GDM1 (cell line): Measurements from ENCODE around the gene CADM2.
"Not testable (repeated sequence)": the region's sequence is repeated elsewhere in the genome, so short reads cannot be mapped to it uniquely, and the experiment has no call there.

Source experiments
- DNase-seq: peaks from one replicate; lab custom pipeline; 2025; lab: John Stamatoyannopoulos, UW

Gene CADM2

GRCh38 chr3:85481411-85482212, 522.8 kb downstream of the CADM2 start:
- no peak for DNase-seq

DNA sequence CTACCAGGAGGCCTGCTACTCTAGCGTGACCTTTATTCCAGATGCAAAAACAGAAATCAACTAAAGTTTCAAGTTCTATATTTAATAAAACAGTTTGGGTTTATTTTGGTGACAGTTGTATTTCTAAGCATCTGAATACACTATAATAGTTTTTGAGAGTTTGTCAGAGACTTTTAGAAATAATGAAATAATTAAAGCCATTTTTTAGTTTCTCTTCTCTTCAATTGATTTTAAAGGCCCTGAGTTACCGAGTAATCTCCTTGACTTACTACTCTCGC, 523.4 kb downstream of the CADM2 start:
- DNase-seq = no peak

GRCh38 chr3:85483986-85484385, 525.2 kb downstream of the CADM2 start:
- no peak for DNase-seq

DNA sequence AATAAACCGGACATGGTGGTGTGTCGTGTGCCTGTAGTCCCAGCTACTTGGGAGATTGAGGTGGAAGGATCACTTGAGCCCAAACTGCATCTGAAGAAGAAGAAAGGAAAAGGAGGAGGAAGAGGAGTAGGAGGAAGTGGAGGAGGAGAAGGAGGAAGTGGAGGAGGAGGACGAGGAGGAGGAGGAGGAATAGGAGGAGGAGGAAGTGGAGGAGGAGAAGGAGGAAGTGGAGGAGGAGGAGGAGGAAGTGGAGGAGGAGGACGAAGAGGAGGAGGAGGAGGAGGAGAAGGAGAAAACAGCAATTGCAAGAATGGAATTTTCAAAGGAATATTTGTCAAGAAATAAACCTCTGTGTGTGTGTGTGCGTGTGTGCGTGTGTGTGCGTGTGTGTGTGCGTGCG, 528.6 kb downstream of the CADM2 start:
- DNase-seq = no peak

DNA sequence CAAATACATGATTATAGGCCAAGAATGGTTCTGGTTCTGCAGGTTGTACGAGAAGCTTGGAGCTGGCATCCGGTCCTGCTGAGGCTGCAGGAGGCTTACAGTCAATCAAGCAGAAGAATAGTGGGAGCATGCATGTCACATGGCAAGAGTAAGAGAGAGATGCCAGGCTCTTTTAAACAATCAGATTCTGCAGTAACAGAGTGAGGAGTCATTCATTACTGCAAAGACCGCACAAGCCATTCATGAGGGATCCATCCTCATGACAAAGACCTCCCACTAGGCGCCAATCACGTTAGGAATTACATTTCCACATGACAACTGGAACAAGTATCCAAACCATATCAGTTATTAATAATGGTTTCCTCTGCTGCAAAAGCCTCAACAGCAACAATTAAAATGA, 536.8 kb downstream of the CADM2 start:
- DNase-seq = no peak

GRCh38 chr3:85498177-85498576, 539.4 kb downstream of the CADM2 start:
- no peak for DNase-seq

DNA sequence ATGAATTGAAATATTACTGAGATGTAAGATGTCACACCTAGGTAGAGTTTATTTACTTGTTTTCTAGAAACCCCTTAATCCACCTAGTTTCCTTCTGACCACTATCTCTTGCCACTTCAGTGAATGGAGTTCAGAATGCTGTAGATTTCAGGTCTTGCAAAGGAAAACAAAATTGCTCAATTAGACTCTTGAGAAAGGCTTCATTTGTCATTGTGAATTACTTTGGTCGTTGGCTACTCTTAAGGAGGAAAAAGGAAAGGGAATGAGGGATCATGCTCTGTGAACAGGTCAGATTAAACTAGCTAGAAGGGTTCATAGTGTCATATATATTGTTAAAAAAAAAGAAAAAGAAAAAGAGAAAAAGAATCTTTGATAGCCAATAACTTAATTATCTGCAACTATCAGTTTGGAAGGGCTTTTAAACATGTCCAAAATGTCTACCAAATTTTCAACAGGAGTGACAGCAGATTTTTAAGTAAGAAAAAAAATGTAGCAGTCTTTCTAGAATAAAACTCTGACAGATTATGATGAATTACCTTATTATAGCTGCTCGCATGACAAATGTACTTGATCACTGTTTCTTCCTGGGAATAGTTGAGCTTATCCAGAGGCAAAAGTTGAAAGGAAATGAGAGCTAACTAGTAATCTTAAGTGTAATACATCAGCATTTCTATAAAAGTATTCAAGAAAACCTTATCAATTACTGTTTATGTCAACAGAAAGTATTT, 543.5 kb downstream of the CADM2 start:
- DNase-seq = no peak

DNA sequence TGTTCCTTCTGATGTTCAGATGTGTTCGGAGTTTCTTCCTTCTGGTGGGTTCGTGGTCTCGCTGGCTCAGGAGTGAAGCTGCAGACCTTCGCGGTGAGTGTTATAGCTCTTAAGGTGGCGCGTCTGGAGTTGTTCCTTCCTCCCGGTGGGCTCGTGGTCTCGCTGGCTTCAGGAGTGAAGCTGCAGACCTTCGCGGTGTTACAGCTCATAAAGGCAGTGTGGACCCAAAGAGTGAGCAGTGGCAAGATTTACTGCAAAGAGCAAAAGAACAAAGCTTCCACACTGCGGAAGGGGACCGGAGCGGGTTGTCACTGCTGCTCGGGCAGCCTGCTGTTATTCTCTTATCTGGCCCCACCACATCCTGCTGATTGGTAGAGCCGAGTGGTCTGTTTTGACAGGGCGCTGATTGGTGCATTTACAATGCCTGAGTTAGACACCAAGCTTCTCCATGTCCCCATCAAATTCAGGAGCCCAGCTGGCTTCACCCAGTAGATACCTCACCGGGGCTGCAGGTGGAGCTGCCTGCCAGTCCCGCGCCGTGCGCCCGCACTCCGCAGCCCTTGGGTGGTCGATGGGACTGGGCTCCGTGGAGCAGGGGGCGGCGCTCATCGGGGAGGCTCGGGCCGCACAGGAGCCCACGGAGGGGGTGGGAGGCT, 545.5 kb downstream of the CADM2 start:
- not testable (repeated sequence) for DNase-seq

DNA sequence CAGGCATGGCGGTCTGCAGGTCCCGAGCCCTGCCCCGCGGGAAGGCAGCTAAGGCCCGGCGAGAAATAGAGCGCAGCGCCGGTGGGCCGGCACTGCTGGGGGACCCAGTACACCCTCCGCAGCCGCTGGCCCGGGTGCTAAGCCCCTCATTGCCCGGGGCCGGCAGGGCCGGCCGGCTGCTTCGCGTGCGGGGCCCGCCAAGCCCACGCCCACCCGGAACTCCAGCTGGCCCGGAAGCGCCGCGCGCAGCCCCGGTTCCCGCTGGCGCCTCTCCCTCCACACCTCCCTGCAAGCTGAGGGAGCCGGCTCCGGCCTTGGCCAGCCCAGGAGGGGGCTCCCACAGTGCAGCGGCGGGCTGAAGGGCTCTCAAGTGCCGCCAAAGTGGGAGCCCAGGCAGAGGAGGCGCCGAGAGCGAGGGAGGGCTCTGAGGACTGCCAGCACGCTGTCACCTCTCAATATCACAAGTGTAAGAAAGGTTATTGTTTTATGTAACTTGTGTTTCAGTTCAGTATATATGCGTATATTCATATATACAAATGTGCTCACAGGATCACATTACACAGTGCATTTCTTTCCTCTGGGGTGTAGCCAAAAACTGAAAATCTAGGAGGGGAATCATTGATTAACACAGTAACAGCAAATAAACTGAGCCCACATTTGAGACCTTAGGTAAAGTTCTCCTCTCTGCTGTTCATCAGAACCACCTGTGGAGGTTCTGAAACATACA, 546.2 kb downstream of the CADM2 start:
- DNase-seq = not testable (repeated sequence)

DNA sequence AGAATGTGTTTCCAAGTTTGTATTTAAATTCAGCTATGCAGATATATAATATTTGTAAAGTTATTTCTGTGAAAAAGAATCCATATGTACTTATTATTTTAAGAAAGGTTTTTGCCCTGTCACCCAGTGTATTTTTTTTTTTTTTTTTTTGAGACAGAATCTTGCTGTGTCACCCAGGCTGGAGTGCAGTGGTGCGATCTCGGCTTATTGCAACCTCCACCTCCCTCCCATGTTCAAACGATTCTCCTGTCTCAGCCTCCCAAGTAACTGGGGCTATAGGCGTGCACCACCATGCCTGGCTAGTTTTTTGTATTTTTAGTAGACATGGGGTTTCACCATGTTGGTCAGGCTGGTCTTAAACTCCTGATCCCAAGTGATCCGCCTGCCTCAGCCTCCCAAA, 548.3 kb downstream of the CADM2 start:
- DNase-seq = not testable (repeated sequence)

DNA sequence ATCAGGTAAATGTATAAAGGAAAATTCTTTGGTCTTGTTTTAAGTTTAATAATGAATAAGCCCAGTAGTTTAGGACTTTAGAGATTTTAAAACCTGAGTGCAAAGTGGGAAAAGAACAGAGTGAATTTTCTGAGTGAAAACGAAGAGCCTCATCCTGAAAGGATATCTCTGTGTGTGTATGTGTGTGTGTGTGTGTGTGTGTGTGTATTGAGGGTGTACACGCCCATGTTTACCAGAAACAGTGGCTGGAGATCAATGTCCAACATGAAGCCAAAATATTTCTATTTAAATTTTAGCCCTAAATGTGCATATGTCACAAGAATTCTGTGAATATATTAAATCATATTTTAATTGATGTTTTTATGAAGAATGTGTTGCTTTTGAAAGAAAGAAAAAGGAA, 549.9 kb downstream of the CADM2 start:
- DNase-seq = no peak

GRCh38 chr3:85516146-85516545, 557.4 kb downstream of the CADM2 start:
- no peak for DNase-seq

DNA sequence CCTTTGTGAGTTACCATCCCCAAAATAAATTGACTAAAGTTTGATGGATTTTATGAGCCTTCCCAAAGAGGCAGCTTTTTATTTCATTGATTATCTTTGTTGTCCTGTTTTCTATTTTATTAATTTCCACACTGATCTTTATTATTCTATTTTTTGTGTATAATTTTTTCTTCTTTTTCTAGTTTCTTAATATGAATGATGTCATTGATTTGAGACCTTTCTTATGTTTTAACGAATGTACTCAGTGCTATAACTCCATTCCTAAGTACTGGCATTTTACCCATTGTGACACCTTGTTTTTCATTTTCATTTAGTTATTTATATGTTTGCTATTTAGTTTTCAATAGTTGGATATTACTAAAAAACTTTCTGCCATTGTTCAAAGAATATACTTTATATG, 565.3 kb downstream of the CADM2 start:
- DNase-seq = no peak

DNA sequence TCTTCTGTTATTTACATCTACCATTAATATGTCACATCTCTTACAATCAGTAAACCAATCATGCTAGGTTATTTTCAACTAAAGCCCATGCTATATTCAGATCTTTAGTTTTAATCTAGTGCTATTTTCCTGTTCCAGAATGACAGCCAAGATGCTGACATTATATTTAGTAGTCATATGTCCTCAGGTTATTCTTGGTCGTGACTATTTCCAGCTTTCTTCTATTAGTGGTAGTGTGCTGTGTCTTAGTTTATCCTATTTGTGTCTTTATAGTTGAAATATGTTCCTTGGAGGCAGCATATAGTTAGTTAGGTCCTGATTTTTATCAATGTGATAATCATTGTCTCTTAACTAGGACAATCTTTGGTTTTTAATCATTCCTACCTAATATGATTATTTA, 566.5 kb downstream of the CADM2 start:
- no peak for DNase-seq

- no peak for DNase-seq
These were observed 574.8 kb downstream of the CADM2 start for GRCh38 chr3:85533586-85533985.

GRCh38 chr3:85535517-85535916, 576.7 kb downstream of the CADM2 start:
- no peak for DNase-seq

DNA sequence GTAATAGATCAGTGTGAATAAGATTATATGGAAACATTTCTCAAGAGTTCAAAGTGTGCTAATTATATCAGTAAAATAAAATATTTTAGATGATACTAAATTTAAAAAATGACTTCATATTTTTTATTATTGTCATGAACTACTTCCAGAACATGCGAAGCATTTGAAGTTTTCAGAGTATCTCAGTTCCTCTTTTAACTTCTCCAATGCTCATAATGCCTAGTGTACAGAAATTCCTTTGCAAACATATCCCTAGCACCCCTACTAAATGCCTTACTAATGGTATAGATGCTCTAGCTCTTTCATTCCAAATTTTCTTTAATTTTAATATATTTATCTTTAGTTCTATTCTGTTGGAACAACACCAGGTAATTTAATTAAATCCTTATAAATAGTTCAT, 580.4 kb downstream of the CADM2 start:
- no peak for DNase-seq

DNA sequence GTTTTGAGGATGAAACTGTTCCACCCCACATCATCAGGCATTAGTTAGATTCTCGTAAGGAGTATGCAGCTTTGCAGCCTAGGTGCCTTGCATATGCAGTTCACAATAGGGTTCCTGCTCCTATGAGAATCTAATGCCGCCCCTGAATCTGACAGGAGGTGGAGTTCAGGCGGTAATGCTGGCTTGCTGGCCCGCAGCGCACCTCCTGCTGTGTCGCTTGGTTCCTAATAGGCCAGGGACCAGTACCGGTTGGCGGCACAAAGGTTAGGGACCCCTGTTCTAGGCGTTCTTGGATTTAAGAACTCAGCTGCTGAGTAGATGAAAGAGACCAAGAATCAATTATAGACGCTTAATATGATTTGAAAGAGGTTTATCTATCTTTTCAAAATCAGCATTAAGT, 595.4 kb downstream of the CADM2 start:
- DNase-seq = no peak

- DNase-seq = no peak
These were observed 601.4 kb downstream of the CADM2 start for GRCh38 chr3:85560088-85560785.

DNA sequence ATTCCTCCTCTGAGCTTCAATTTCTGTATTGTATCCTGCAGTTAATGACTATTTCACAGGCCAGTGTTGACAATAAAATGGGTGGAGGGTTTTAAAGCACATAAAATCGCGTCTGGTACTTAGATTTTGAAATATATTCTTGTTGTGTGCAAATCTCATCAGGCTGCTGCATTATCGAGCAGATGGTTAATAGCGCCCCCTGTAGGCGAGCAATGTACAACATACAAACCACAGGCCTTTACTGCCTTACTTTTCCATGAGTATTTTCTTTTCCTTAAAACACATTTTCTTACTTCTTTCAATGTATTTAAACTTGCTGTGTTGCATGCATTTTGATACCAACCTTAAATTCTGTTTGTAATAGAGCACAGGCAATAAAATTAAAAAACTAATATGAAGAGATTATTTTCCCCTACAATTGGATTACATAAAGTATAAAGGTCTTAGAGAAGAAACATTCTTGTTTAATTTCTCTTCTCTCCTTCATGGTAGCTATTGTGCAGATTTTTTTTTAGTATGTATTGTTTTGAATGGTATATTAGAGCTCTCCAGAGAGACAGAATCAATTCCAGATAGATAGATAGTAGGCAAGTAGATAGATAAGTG, 608.4 kb downstream of the CADM2 start:
- DNase-seq = no peak

DNA sequence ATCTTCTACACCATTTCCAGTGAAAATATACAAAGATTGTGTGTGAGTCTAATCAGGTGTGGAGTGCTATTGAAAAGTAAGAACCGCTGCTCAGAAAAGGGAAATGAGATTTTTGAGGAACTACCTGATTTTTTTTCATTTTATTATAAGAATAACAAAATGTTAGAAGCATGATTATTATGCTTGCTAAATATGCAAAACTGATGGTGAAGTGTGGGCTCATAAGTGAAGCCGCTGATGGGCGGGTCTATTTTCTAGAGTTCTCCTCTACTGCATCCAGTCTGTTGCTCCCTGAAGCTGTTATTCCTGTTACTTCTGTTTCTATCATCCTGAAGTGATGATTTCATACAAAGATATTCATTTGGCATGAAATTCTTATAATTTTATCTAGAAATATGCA, 612.0 kb downstream of the CADM2 start:
- DNase-seq = no peak

- no peak for DNase-seq
These were observed 613.0 kb downstream of the CADM2 start for GRCh38 chr3:85571835-85572234.
